Hematopoietic multipotent progenitor cell treated with erythropoietin and hydrocortisone succinate and interleukin-3 and kit ligand, for 8 days (in vitro differentiated cells): Measurements from ENCODE around the gene SLC35A1.
"Not testable (repeated sequence)": the region's sequence is repeated elsewhere in the genome, so short reads cannot be mapped to it uniquely, and the experiment has no call there.

Source experiments
- DNase-seq: peaks from one replicate; pipeline ENCODE4 v3.0.0-alpha.2; 2015

SLC35A1 gene

GRCh38 chr6:87472525-87473418 is at the start of gene SLC35A1:
TSS of gene SLC35A1 (plus strand) at chr6:87472974. CDS start at chr6:87473004, 30 bp downstream.
- peak; percentile 89 for DNase-seq

- DNase-seq: no peak
These were observed 46.0 kb upstream of the SLC35A1 start for GRCh38 chr6:87426789-87427188.

- DNase-seq: no peak
These were observed 42.3 kb upstream of the SLC35A1 start for GRCh38 chr6:87430499-87430898.

GRCh38 chr6:87431263-87431662 is 41.5 kb upstream of the SLC35A1 start:
- DNase-seq: no peak

- DNase-seq: peak; percentile 76
These were observed 36.3 kb upstream of the SLC35A1 start for GRCh38 chr6:87436435-87436834.

- DNase-seq: no peak
These were observed 31.1 kb upstream of the SLC35A1 start for GRCh38 chr6:87441711-87442110.

GRCh38 chr6:87444362-87444761 is 28.4 kb upstream of the SLC35A1 start:
- no peak for DNase-seq

- DNase-seq: no peak
These were observed 7.7 kb upstream of the SLC35A1 start for GRCh38 chr6:87465051-87465450.

- peak; percentile 63 for DNase-seq
These were observed 687 bp downstream of the SLC35A1 start for GRCh38 chr6:87473419-87473903.

- DNase-seq: no peak
These were observed 9.2 kb downstream of the SLC35A1 start for GRCh38 chr6:87481931-87482330.

- no peak for DNase-seq
These were observed 9.6 kb downstream of the SLC35A1 start for GRCh38 chr6:87482366-87482765.

GRCh38 chr6:87483929-87484328 is 11.2 kb downstream of the SLC35A1 start:
- DNase-seq: peak; percentile 16

- no peak for DNase-seq
These were observed 11.7 kb downstream of the SLC35A1 start for GRCh38 chr6:87484491-87484890.

GRCh38 chr6:87487555-87487954 is 14.8 kb downstream of the SLC35A1 start:
- no peak for DNase-seq

GRCh38 chr6:87489326-87489725 is 16.6 kb downstream of the SLC35A1 start:
- DNase-seq: not testable (repeated sequence)

- DNase-seq: no peak
These were observed 22.1 kb downstream of the SLC35A1 start for GRCh38 chr6:87494761-87495422.

GRCh38 chr6:87498048-87498447 is 25.3 kb downstream of the SLC35A1 start:
- no peak for DNase-seq

- DNase-seq: no peak
These were observed 29.2 kb downstream of the SLC35A1 start for GRCh38 chr6:87501809-87502572.

GRCh38 chr6:87504441-87504840 is 31.7 kb downstream of the SLC35A1 start:
- DNase-seq: no peak

- DNase-seq: no peak
These were observed 42.1 kb downstream of the SLC35A1 start for GRCh38 chr6:87514831-87515230.

- DNase-seq: no peak
These were observed 45.7 kb downstream of the SLC35A1 start for GRCh38 chr6:87518453-87518852.

GRCh38 chr6:87522686-87523085 is 49.9 kb downstream of the SLC35A1 start:
- DNase-seq: no peak

- DNase-seq: no peak
These were observed 56.4 kb downstream of the SLC35A1 start for GRCh38 chr6:87529221-87529620.
